ENCODE measurements around the gene PCIF1. TPM values are rescaled to one million over a fixed set of nuclear protein-coding genes. Genes with fewer than 3 reads are reported as not detected.

Gene PCIF1
- total and polyA plus RNA-seq, 9 of the 15 experiments (the other 6 are each of a cell fraction or from before 2014, with no cell fraction given): 5.8 to 29.4 (median 11.3) TPM

GRCh38 chr20:45886590-45887345, 47.7 kb upstream of the PCIF1 start:
- DNase-seq (ENCODE audit: extremely low read depth in 1 of 4, low spot score in 3 of 4): no peak
- TF ChIP-seq KDM5B (IDR thresholded peaks at IDR 0.05; ENCODE audit: insufficient replicate concordance, low read depth, low read length) (peak; percentile 39), RBFOX2 (IDR thresholded peaks at IDR 0.05; ENCODE audit: low read depth, low read length) (peak; percentile 55; the same call in 1 of the 2 replicates), KAT7 (CRISPR knock-in tag; IDR thresholded peaks at IDR 0.05; ENCODE audit: borderline replicate concordance) (no peak), POLR2G (IDR thresholded peaks at IDR 0.05; ENCODE audit: low read depth, low read length) (peak; percentile 64), ELF4 (CRISPR knock-in tag; IDR thresholded peaks at IDR 0.05) (no peak)
- ChIA-PET CTCF (ENCODE audit: low intra/inter-chr PET ratio) (interaction anchor here (0.7 kb wide), 1 partner anchor 62 kb away, joined by 3 read pairs; no protein-coding TSS in a partner anchor), POLR2A (interaction anchor here (1.0 to 1.2 kb wide), 2 partner anchors 16 to 88 kb away, joined by 3 to 4 read pairs; no protein-coding TSS in a partner anchor)
- FAIRE-seq: no peak
- WGBS (ENCODE audit: insufficient coverage, low coverage, missing lambda C conversion rate): 92% methylated on average over 16 of the region's 19 CpGs
- Histone ChIP-seq H3K4me3 (no peak overlapping the region), H2AFZ (ENCODE audit: low read depth, low read length) (no peak overlapping the region), H3K4me2 (ENCODE audit: insufficient read depth, low read length) (no peak overlapping the region), H3K9me1 (ENCODE audit: control insufficient read depth, insufficient read depth, low read length) (peaks cover 4% of the 10 kb centered on the region), H3K27me3 (ENCODE audit: control insufficient read depth in 2 of 2, insufficient read depth in 2 of 2, low read length in 2 of 2) (no peaks in the 10 kb centered on the region), H3K79me2 (ENCODE audit: control insufficient read depth, insufficient read depth, low read length) (peaks cover 30% of the 10 kb centered on the region), H3K9me3 (replicated peaks; ENCODE audit: control insufficient read depth, insufficient read depth, low read depth, low read length) (no peaks in the 10 kb centered on the region), H3K9ac (ENCODE audit: insufficient read depth in 1 of 2, low read depth in 2 of 2, low read length in 2 of 2) (peak overlapping the region in 1 of 2 experiments; percentile 59; a peak in 1 of 4 replicates), H3K4me1 (replicated peaks in 1 of 2; ENCODE audit: control insufficient read depth in 2 of 2, insufficient read depth in 2 of 2, low read length in 2 of 2) (peaks cover 19 to 44% of the 10 kb centered on the region in 2 experiments), H3K36me3 (ENCODE audit: control insufficient read depth, insufficient read depth, low read length) (peaks cover 36% of the 10 kb centered on the region; the same call in 2 of the 3 replicates), H4K20me1 (replicated peaks; ENCODE audit: control insufficient read depth, insufficient read depth, low read length) (no peaks in the 10 kb centered on the region), H3K27ac (ENCODE audit: extremely low read depth, low read depth, low read length) (no peak overlapping the region)
- intact Hi-C loops (cut with micrococcal nuclease): loop anchor here (5.0 to 10.0 kb wide), 2 partner anchors 52 to 89 kb away; partner anchors contain the start of gene SNX21
- in situ Hi-C loops (cut with MboI): no loop called here
- BruUV-seq (replicated peaks): no TSS peak
- ATAC-seq: no peak

Data from K562 (cell line).